HCEC 1CT (cell line): ENCODE measurements around the gene MLN.

ENCODE experiments used
- DNase-seq: peaks from one replicate; pipeline ENCODE4 v3.0.0-alpha.2; 2017

The MLN gene

GRCh38 chr6:33813990-33814985 lies 10.5 kb upstream of the MLN start:
- DNase-seq, result no peak

GRCh38 chr6:33813246-33813904 lies 9.6 kb upstream of the MLN start:
- DNase-seq, result no peak

- DNase-seq, result peak; percentile 7
Observed at GRCh38 chr6:33812669-33813068, 8.9 kb upstream of the MLN start.

DNA sequence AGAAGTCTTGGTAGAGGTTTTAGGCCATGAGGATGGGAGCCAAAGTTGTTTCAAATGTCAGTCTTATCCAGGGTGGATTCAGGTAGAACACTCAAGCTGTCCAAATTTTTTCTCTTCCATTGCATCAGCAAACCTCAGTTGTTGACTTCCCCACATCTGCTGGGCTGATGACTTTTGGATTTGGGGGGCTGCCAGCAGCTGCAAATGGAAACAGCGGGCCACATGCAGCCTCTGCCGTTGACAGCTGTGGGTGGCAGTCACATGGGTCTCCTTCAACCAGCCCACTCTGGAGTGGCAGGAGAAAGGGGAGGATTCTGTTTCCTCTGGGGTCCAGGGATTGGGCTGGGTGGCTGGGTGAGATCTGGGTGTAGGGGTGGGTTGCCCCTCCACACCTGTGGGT lies 5.8 kb upstream of the MLN start:
- no peak for DNase-seq

DNA sequence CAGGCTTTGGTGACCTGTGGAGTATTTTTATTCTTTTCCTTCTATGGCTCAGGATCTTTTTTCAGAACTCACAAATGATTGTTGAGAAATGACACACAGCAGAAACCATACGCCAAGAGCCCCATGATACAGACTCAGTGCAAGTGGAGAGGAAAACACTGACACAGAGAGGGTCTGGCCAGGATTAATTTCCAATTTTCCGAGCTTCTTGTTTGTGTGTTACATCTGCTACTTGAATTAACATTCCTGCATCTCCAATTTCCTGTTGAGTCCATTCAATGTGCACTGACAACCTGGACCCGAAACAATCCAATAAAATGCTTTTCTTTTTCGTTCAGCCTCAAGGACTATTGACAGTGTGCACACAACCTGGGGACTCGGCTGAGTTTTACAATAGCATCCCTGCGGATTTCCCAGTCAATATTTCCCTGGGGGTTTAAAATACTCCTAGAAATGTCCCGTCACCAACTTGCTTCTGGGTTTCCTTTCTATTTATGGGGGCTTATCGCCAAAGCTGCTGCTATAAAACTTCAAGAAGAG lies 4.9 kb upstream of the MLN start:
- no peak for DNase-seq

DNA sequence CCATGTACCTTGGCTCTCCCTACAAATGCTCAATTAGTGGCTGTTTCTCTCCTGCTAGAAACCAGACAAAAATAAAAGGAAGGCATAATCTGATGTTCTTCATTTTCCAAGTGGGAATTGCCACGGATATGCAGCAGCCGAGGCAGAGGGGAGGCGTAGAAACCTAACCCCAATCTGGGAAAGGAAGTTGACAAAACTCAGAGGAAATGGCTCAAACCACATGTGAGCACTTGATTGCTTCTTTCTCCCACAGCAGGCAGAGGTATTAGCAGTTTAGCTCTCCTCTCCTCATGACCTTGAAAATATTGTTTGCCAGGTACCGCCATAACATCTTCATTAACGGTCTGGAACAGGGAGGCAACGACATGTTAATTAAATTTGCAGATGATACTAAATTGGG lies 3.8 kb upstream of the MLN start:
- no peak for DNase-seq

- DNase-seq, result no peak
Observed at GRCh38 chr6:33806841-33807240, 3.0 kb upstream of the MLN start.

- DNase-seq, result no peak
Observed at GRCh38 chr6:33802186-33802958, 1.4 kb downstream of the MLN start.

DNA sequence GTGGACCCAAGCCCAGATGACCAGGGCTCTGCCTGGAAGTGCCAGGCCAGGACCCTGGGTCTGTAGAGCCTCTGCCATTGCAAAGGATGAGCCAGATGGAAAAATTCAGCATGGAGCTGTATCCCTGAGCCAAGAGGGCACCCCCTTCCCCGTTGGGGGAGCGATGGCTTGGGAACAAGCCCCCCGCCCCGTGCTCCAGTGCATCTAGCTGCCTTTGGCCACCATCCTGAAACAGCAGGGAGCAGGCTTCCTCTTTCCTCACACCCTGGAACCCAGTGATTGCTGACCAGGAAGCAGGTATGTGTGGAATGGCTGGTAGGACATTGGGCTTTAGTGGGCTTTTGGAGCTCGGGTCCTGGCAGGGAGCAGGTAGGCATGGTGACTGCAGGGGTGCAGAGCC lies 2.2 kb downstream of the MLN start:
- DNase-seq, result no peak

DNA sequence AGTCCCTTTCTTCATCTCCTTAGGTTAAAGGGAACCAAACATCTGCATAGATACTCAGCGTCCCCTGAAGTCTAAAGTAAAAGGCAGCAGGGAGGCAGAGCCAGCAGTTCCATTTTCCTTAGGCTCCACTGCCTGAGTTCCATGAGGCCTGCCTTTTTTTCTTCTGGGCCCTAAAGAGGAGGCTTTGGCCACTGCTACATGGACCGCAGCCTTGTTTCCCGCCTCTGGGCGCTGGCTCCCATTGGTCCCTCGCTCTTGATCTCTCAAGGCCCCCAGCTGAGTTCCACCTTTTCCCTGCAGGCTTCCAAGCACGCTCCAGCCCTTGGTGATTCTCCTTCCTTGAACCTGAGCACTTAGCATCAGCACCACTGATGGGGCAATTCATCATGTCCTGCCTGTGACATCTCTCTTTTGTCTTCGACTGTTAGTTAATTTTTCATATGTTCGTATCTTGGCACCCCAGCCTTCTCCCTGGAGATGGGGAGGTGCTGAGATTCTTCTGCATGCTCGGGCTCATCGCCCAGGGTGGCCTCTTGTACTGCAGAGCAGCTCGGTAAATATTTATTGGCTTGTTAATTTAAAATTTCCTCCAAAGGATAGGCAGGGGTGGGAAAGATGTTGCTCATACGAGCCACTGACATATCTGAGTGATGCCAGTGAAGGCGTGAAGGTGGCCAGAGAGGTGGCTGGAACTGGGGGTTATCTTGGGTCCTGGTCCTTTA lies 3.4 kb downstream of the MLN start:
- no peak for DNase-seq

GRCh38 chr6:33799454-33800113 lies 4.2 kb downstream of the MLN start:
- no peak for DNase-seq

GRCh38 chr6:33798343-33798848 lies 5.4 kb downstream of the MLN start:
- no peak for DNase-seq

GRCh38 chr6:33797626-33798342 lies 6.0 kb downstream of the MLN start:
- DNase-seq, result no peak

DNA sequence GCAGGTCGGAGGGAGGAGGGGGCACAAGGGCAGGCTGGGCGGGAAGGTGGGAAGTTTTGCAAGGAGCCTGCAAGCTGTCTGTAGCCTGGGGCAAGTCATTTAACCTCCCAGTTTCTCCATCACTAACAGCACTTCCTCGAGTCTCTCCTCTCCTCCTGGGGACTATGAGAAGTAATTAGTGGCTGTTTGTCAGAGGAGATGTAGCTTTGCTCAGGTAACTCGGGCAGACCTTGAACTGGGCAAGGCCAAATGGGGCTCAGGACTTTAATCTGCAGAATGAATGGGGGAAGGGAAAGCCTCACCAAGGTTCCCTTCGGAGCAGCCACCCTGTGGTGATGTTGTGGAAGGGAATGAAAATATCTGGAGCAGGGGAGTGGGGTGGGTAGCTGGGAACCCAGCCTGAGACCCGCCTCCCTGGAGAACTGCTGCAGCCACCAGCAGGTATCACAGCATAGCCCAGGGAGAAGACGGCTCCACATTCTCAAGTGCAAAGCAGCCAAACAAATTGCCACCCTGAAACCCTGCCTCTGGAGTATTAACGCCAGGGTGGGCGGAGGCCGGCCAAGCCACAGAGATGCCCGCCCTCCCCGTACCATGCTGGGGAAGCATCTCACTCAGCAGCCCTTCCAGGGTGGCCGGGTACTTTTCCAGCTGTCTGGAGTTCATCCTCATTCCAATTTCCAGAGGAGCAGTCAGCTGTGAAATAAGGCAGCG lies 8.7 kb downstream of the MLN start:
- DNase-seq, result no peak

DNA sequence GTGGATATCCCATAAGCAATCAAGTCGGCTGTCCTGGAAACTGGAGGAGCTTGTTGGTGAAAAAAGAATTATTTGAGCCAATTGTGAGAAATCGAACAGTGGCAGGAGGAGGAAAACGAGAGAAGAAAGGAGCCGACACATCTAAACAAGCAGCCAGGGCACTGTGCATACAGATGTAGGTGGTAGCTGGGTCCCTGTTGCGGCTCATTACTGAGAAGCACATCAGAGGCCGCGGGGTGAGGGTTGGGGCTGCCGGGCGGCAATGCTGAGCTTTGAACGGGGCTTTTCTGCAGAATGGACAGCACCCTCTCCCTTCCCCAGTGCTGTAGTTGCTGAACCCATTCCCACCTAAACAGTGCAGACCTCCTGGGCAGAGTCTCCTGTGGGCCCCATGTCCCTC lies 10.8 kb downstream of the MLN start:
- no peak for DNase-seq

DNA sequence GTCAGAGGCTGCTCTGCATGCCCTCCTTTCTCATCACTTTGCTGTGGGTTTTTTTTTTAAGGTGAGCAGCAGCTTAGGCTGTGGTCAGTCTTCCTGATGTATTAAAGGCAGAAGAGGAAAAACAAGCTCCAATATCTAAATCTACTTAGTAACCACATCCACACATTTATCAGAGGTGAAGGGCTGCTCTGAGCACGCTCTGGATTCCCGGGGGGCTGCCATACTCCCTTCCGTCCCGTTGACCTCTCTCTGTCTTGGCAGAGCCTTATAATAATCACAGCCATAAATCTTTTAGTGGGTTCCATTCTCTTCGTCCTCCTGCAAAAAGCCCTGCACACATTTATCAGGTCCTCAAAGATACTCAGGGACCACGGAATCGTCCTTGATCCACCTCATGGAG lies 12.2 kb downstream of the MLN start:
- no peak for DNase-seq

GRCh38 chr6:33790910-33791309 lies 12.9 kb downstream of the MLN start:
- no peak for DNase-seq

- DNase-seq, result no peak
Observed at GRCh38 chr6:33790379-33790778, 13.4 kb downstream of the MLN start.

DNA sequence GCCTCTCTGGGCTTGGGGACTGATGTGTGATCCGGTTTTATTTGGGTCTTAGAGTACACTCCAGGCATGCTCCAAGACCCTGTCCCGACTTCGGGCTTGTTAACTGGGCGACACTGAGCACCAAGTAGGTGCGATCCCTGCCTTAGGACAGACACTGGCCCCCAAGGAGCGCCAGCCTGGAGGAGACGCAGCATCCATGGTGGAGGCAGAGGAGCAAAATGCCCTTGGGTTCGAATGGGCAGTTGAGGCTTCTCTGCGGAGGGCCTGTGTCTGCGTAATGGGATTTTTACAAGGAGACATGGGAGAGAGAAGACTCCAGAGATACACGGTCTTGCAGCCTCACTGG lies 14.3 kb downstream of the MLN start:
- no peak for DNase-seq
